Caco-2 (cell line): Measurements from ENCODE around the gene OR8J3. TPM values are rescaled to one million over a fixed set of nuclear protein-coding genes. Genes with fewer than 3 reads are reported as not detected.

Experiments used
- BruUV-seq: library from RNA; stranded (reverse); fragments of 400-500 nt; replicated peaks from 2 replicates; lab custom pipeline; 2021; lab: Mats Ljungman, UMichigan
- CTCF ChIA-PET: fragments of 300-600 bp; sonication (Branson Sonifier 250); formaldehyde crosslinking; loops from one replicate; lab custom pipeline; 2022; ENCODE audit warnings: antibody characterized with exemption; lab: Charles Lee
- POLR2A ChIA-PET: fragments of 300-600 bp; sonication (Branson Sonifier 250); formaldehyde crosslinking; loops from one replicate; lab custom pipeline; 2022; ENCODE audit warnings: antibody characterized with exemption; lab: Charles Lee
- DNase-seq, 2 experiments: peaks; one replicate each; pipeline versions ENCODE4 v3.0.0 to v3.0.0-alpha.2; 2020 to 2022
- H3K27me3 ChIP-seq: replicated peaks from 2 replicates; pipeline ENCODE4 v1.6.0; 2011; ENCODE audit warnings: low read length; ENCODE audit not compliant: control insufficient read depth, insufficient read depth
- H3K36me3 ChIP-seq: 2 replicates; pipeline ENCODE4 v1.5.1; 2011; ENCODE audit warnings: low read length; ENCODE audit not compliant: control insufficient read depth, insufficient read depth
- H3K4me1 ChIP-seq: fragments of 250-450 bp; sonication (Bioruptor Pico); 2 replicates; pipeline ENCODE4 v1.5.1; 2020; ENCODE audit warnings: mild to moderate bottlenecking
- H3K4me3 ChIP-seq: 2 replicates; pipeline ENCODE4 v1.5.1; 2011; ENCODE audit warnings: low read depth, mild to moderate bottlenecking, control low read depth, low read length
- H3K9me3 ChIP-seq: fragments of 250-450 bp; sonication (Bioruptor Pico); 2 replicates; pipeline ENCODE4 v1.5.1; 2020; ENCODE audit warnings: mild to moderate bottlenecking, moderate library complexity
- H3K27ac Mint-ChIP-seq: one replicate; pipeline ENCODE4 v1.8.0; 2022; ENCODE audit warnings: mixed read lengths; ENCODE audit not compliant: unreplicated experiment
- H3K27me3 Mint-ChIP-seq: one replicate; pipeline ENCODE4 v1.8.0; 2022; ENCODE audit warnings: mixed read lengths; ENCODE audit not compliant: insufficient read depth, unreplicated experiment
- H3K36me3 Mint-ChIP-seq: one replicate; pipeline ENCODE4 v1.8.0; 2022; ENCODE audit warnings: mild to moderate bottlenecking, mixed read lengths; ENCODE audit not compliant: insufficient read depth, unreplicated experiment
- H3K4me1 Mint-ChIP-seq: one replicate; pipeline ENCODE4 v1.8.0; 2022; ENCODE audit warnings: low read depth, mixed read lengths; ENCODE audit not compliant: unreplicated experiment
- H3K4me3 Mint-ChIP-seq: one replicate; pipeline ENCODE4 v1.8.0; 2022; ENCODE audit warnings: mild to moderate bottlenecking, moderate library complexity, mixed read lengths; ENCODE audit not compliant: unreplicated experiment
- H3K9me3 Mint-ChIP-seq: one replicate; pipeline ENCODE4 v1.8.0; 2022; ENCODE audit warnings: mixed read lengths; ENCODE audit not compliant: unreplicated experiment
- CTCF ChIP-seq, 2 experiments: fragments of 200-600 bp in 1 of 2; IDR thresholded peaks; 1 replicate in 1 of 2; 2 replicates in 1 of 2; pipeline versions ENCODE4 v1.5.1 to v1.8.0; 2011 to 2022; ENCODE audit warnings: antibody characterized with exemption in 1 of 2, control low read depth in 1 of 2, inconsistent platforms in 1 of 2, low read depth in 1 of 2, low read length in 1 of 2, mild to moderate bottlenecking in 1 of 2, moderate library complexity in 1 of 2; ENCODE audit not compliant: insufficient read depth in 1 of 2, severe bottlenecking in 1 of 2, unreplicated experiment in 1 of 2
- intact Hi-C: fragments of 100-400 bp; cut with micrococcal nuclease; formaldehyde crosslinking; loops from one replicate; pipeline ENCODE4 v1.10.0; 2022; ENCODE audit not compliant: unreplicated experiment
- total RNA-seq: library from RNA; stranded (reverse); gene quantifications from 2 replicates; pipeline ENCODE4 v1.2.3, GENCODE V29; 2022

Gene OR8J3
- total RNA-seq, 1 experiment from 2014 or later, result not detected

DNA sequence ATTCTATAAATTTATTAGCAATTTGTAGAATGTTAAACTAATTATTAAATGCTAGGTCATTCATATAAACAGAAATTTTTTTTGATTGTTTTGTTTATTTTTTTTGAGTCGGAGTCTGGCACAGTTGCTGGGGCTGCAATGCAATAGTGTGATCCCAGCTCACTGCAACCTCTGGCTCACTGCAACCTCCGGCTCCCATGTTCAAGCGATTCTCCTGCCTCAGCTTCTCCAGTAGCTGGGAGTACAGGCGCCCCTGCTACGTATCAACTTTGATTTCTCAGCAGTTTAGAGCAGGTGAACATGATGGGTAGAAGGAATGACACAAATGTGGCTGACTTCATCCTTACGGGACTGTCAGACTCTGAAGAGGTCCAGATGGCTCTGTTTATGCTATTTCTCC, 17.9 kb downstream of the OR8J3 start, which contains the start of gene OR8H3:
Gene OR8H3 (plus strand): TSS at position 301 of the 400 bp plus-strand sequence. CDS start 0 bp downstream, at position 301.
- Mint-ChIP-seq H3K27ac (no peak within 1 kb of the TSS), H3K4me3 (no peak within 1 kb of the TSS), H3K9me3 (no peaks in the 10 kb centered on the region), H3K36me3 (no peaks in the 10 kb centered on the region), H3K27me3 (peaks cover 2% of the 10 kb centered on the region), H3K4me1 (no peaks in the 10 kb centered on the region)
- no peak for DNase-seq
- intact Hi-C loops, result no loop called here
- no TSS peak for BruUV-seq
- Histone ChIP-seq H3K4me3 (no peak within 1 kb of the TSS), H3K9me3 (no peaks in the 10 kb centered on the region), H3K36me3 (no peaks in the 10 kb centered on the region), H3K27me3 (no peaks in the 10 kb centered on the region), H3K4me1 (no peaks in the 10 kb centered on the region)
- POLR2A ChIA-PET, result no interaction called here
- TF ChIP-seq CTCF (IDR thresholded peaks at IDR 0.05; ENCODE audit: insufficient read depth in 1 of 2, low read depth in 1 of 2, low read length in 1 of 2, severe bottlenecking in 1 of 2, unreplicated experiment in 1 of 2), result no peak
- CTCF ChIA-PET, result no interaction called here

GRCh38 chr11:56103210-56103737, 36.7 kb downstream of the OR8J3 start, which contains the start of gene OR8H2:
TSS of gene OR8H2 (plus strand) at chr11:56103687. CDS start at chr11:56105043, 1,356 bp downstream.
- BruUV-seq, result no TSS peak
- POLR2A ChIA-PET, result no interaction called here
- Histone ChIP-seq H3K9me3 (no peaks in the 10 kb centered on the region), H3K36me3 (no peaks in the 10 kb centered on the region), H3K4me3 (no peak within 1 kb of the TSS), H3K27me3 (no peaks in the 10 kb centered on the region), H3K4me1 (no peaks in the 10 kb centered on the region)
- CTCF ChIA-PET, result no interaction called here
- Mint-ChIP-seq H3K4me1 (no peaks in the 10 kb centered on the region), H3K4me3 (no peak within 1 kb of the TSS), H3K36me3 (no peaks in the 10 kb centered on the region), H3K9me3 (no peaks in the 10 kb centered on the region), H3K27ac (no peak within 1 kb of the TSS), H3K27me3 (no peaks in the 10 kb centered on the region)
- DNase-seq, result no peak
- intact Hi-C loops, result no loop called here
- TF ChIP-seq CTCF (IDR thresholded peaks at IDR 0.05; ENCODE audit: insufficient read depth in 1 of 2, low read depth in 1 of 2, low read length in 1 of 2, severe bottlenecking in 1 of 2, unreplicated experiment in 1 of 2), result no peak

- Histone ChIP-seq H3K4me3 (no peak within 1 kb of the TSS), H3K4me1 (no peaks in the 10 kb centered on the region), H3K36me3 (no peaks in the 10 kb centered on the region), H3K27me3 (no peaks in the 10 kb centered on the region), H3K9me3 (no peaks in the 10 kb centered on the region)
- peaks cover 9% of the 10 kb centered on the region for H3K9me3 Mint-ChIP-seq
- ChIA-PET CTCF (no interaction called here), POLR2A (no interaction called here)
- TF ChIP-seq CTCF (IDR thresholded peaks at IDR 0.05; ENCODE audit: insufficient read depth in 1 of 2, low read depth in 1 of 2, low read length in 1 of 2, severe bottlenecking in 1 of 2, unreplicated experiment in 1 of 2), result no peak
- no peaks in the 10 kb centered on the region for H3K27me3 Mint-ChIP-seq
- H3K36me3 Mint-ChIP-seq, result no peaks in the 10 kb centered on the region
- H3K4me3 Mint-ChIP-seq, result no peak within 1 kb of the TSS
- no peak within 1 kb of the TSS for H3K27ac Mint-ChIP-seq
- no peak for DNase-seq
- intact Hi-C loops, result loop anchor here (5.0 kb wide), 1 partner anchor 376 kb away; no protein-coding TSS in a partner anchor
- H3K4me1 Mint-ChIP-seq, result no peaks in the 10 kb centered on the region
- BruUV-seq, result no TSS peak
Observed at GRCh38 chr11:56093008-56093407, 47.0 kb downstream of the OR8J3 start, which contains the start of gene OR8I2. TSS of gene OR8I2 (plus strand) at chr11:56093308. CDS start at chr11:56093308, 0 bp downstream.
